GM12892 (cell line): ENCODE results near the gene HOXD8.

Source experiments
- DNase-seq: peaks from one replicate; pipeline ENCODE4 v3.0.0; 2011; ENCODE audit not compliant: insufficient read length
- FAIRE-seq: peaks from 2 replicates; lab custom pipeline; 2011; peaks lifted over from hg19 to GRCh38; lab: Jason Lieb, UNC
- POLR2A ChIP-seq: IDR thresholded peaks from 2 replicates; pipeline ENCODE4 v1.6.1; 2011; ENCODE audit warnings: low read depth, low read length, control low read depth
- POLR2AphosphoS5 ChIP-seq: IDR thresholded peaks from 2 replicates; pipeline ENCODE4 v1.6.1; 2011; ENCODE audit warnings: low read depth, low read length, control low read depth
- TAF1 ChIP-seq: IDR thresholded peaks from 2 replicates; pipeline ENCODE4 v1.6.1; 2011; ENCODE audit warnings: low read depth, mild to moderate bottlenecking, control low read depth, low read length, borderline replicate concordance

The HOXD8 gene

DNA sequence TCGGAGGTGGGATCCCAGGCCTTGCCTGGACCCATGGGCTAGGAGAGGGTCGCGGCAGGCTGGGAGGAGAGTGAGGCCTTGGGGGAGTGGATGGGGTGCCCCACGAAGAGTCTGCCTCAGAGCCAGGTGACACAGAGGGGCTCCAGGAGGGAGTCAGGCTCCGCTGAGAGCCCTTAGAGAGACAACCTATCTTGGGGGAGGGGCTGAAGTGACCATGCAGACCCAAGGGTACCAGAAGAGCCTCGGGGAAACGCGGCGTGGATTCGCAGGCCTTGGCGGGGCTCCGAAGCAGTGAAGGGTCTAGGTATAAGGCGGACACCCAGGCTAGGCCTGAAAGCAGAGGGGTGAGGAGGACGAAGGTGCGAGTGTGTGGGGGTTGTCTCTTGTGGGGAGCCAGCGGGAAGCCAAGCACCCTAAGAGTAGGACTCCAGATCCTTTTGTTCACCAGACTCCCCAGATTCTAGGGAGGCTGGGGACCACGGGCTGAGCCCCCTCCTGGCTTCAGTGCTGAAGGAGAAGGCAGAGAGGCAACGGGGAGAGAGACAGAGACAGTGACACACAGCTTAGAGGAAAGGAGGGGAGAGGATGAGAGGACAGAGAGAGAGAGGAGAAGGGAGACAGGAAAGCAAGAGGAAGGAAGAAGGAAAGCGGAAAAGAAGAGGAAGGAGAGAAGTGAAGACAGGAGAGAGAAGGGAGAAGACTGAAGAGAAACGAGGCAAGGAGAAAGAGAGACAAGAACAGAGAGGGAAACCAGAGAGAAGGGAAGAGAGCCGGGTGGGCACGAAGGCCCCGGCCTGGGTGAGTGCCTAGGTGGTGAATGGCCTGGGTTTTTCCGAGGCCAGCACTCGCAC is 23.6 kb upstream of the HOXD8 start:
- TF ChIP-seq POLR2AphosphoS5 (no peak), POLR2A (no peak), TAF1 (no peak)
- no peak for DNase-seq
- FAIRE-seq: no peak

- no peak for TF ChIP-seq TAF1
- TF ChIP-seq POLR2A: no peak
- TF ChIP-seq POLR2AphosphoS5: no peak
- DNase-seq (no peak), FAIRE-seq (no peak)
These were observed 22.6 kb upstream of the HOXD8 start, which contains the start of gene HOXD11 for GRCh38 chr2:176106581-176107539. HOXD11 (plus strand) TSS chr2:176107280; CDS start chr2:176107356, 76 bp downstream.

GRCh38 chr2:176107731-176108181 is 21.7 kb upstream of the HOXD8 start:
- TF ChIP-seq POLR2A (no peak), TAF1 (no peak), POLR2AphosphoS5 (no peak)
- FAIRE-seq: no peak
- no peak for DNase-seq

GRCh38 chr2:176109192-176109901 is 20.2 kb upstream of the HOXD8 start:
- TF ChIP-seq TAF1: no peak
- no peak for TF ChIP-seq POLR2A
- TF ChIP-seq POLR2AphosphoS5: no peak
- no peak for DNase-seq
- FAIRE-seq: no peak

GRCh38 chr2:176109946-176110345 is 19.6 kb upstream of the HOXD8 start:
- no peak for TF ChIP-seq TAF1
- FAIRE-seq (no peak), DNase-seq (no peak)

DNA sequence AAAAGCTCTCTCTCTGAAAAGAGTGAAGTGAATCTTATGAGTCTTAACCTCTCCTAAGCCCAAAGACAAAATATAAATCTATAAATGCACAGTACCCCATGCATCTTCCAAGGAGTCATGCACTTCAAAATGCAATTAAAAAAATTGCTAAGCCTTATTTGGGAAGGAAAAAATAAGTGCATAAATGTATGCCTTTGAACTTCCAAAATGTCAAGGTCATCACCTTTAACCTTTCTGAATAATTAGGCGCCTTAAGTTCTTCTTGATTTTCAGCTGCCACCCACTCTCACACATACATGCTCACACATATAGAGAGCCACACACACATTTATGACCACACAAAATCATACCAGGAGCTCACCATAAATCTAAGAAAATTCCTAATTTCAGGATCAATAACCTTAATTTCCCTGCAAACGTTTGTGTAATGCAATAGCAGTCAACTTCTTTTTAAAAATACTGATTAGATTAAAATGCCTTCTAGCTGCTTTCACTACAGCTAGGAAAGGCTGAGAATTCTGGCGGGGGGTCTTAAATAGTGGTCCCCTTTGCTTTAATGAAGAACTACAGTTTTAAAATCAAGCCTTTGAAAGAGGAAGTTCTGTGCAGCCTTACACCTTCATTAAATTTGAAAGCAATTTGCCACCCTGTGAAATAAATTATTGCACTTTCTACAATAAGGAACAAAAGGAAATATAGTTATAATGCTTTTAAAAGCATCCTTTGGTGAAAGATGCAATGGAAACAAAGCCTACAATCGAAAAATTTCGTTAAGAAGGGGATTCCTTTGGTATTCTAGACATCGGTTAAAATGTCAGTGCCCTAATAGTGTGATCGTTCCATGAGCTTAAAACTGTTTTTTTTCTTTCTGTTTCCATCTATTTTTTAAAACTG is 18.8 kb upstream of the HOXD8 start:
- DNase-seq (no peak), FAIRE-seq (no peak)
- no peak for TF ChIP-seq TAF1
- TF ChIP-seq POLR2A: no peak

DNA sequence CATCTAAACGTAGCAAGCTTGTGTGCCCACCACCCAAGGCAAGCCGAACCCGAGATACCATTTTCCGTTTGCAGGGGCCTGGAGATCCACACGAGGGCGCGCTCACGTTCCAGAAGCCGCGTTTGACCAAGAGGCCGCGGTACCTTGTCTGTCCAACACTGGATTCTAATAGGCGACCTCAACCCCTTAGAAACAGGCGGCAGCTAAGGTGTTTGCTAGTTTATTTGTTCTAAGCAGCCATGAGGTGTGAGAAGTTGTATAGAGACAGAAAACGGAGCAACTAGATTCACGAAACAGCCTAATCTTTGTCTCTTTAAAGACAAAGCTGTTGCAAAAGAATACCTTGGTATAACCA is 18.2 kb upstream of the HOXD8 start:
- DNase-seq: no peak
- no peak for TF ChIP-seq TAF1
- no peak for TF ChIP-seq POLR2A
- TF ChIP-seq POLR2AphosphoS5: no peak
- FAIRE-seq: no peak

DNA sequence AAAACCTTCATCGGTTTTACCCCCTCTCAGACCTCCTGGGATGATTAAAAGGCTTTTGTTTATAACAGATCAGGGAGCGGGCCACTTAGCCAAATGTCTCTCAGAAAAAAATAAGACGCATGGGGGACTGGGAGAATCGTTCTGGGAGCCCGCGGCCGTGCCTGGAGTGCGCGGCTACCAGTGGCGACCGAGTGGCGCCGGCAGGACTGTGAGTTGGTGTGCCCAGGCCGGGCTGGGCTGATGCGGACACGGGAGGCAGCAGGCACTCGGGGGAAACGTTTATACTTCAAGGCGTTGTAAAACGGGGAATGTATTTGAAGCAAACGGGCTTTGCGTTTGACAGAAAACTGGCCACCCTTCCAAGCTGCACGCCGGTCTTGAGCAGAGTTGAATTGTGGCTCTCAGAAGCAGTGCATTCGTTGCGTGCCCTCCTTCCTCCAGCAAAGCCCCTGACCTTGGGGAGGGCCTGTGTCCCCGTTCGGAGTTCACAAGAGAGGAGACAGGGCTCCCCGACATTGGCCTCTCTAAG is 17.6 kb upstream of the HOXD8 start:
- FAIRE-seq: no peak
- TF ChIP-seq TAF1 (no peak), POLR2A (no peak), POLR2AphosphoS5 (no peak)
- no peak for DNase-seq

DNA sequence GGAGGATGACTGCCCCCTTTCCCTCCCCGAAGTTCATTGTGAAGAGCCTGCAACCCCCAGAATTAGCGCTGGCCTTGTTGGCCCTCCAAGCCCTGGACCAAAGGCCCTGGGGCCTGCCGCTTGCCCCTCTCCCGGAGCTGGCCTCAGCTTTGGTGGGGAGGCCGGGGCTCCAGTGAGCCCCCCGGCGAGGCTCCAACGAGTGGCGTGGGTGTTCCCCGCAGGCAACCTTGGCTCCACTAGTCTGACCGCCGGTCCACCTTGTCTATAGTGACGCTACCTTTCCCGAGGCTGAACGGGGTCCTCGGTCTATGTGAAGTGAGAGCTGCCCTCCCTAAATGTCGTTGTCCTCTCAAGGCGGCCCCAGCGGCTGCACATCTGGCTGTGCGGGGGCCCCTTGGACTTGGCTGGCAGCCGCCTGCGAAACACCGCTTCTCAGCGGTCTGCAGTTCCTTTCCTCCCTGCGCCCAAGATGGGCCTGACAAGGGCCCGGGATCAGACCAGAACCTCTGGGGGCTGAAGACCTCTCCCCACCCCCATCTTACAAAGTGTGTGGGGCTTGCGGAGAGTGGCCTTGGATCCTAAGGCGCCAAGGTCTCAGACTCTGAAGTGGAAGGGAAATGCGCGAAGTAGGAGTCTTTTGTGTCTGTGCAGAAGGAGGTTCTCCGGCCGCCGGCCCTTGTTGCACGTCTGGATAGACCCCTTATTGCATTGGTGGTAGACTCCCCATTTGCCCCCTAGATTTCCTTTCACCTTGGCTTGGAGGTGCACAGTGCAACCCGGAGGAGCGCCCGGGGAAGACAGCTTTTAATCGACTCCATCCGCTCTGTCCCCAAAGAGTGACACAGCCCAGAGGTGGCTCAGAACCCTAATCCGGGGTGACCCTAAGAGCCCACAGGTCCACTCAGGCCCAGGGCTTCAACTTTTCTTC is 16.9 kb upstream of the HOXD8 start:
- DNase-seq (no peak), FAIRE-seq (no peak)
- TF ChIP-seq TAF1: no peak
- TF ChIP-seq POLR2A: no peak
- no peak for TF ChIP-seq POLR2AphosphoS5
